Measurements from ENCODE around the gene CDC42.
"Not testable (repeated sequence)": the region's sequence is repeated elsewhere in the genome, so short reads cannot be mapped to it uniquely, and the experiment has no call there.

Gene CDC42

DNA sequence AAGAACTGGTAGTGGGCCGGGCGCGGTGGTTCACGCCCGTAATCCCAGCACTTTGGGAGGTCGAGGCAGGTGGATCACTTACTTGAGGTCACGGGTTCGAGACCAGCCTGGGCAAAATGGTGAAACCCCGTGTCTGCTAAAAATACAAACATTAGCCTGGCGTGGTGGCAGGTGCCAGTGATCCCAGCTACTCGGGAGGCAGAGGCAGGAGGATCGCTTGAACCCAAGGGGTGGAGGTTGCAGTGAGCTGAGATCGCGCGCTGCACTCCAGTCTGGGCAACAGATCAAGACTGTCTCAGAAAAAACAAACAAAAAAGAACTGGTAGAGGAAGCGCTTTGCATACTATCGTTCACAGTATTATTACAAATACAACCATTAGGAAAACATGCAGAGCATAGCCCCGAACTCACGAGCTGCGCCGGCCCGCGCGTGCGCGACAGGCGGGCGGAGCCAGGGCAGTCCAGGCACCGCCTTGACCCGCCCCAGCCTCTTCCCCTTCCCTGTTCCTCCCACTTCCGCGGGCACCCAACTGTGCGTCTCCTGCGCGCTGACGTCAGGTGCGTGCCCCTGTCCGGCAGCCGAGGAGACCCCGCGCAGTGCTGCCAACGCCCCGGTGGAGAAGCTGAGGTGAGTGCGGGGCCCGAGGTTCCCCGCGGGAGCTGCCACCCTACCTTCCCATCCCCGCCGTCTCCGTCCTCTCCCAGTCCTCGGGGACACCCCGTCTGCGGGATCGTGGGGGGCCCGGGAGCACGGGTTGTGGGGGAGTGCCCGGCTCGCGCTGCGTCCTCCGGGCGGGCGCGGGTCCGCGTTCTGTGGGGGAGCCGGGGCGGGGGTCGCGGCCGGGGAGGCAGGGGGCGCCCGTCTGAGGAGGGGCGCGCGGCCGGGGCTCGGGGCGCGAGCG is at the start of gene CDC42:
Gene CDC42, plus strand, starts transcription at position 595 of the 902 bp plus-strand sequence. CDS start 25,770 bp downstream, outside the sequence.
- DNase-seq (ENCODE audit: low read depth in 2 of 2, low spot score in 1 of 2) = peak; percentile 93 to 96

DNA sequence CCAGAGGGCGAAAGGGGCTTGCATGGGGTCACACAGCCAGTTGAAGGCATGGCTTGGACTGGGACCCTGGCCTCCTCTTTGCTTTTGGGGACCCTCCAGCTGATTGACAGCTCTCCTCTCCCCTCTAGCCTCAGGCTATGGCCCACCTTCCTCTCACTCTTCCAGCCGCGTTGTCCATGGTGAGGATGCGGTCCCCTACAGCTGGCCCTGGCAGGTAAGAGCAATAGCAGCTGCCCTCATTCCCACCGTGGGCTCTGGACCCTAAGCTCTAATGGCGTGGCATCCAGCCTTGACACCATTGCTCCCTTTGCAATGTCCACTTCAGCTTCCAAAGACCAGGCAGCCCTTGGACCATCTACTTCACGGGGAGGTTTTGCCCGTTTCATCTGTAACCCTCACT is 49.6 kb upstream of the CDC42 start:
- DNase-seq (ENCODE audit: low read depth in 2 of 2, low spot score in 1 of 2) = not testable (repeated sequence)

DNA sequence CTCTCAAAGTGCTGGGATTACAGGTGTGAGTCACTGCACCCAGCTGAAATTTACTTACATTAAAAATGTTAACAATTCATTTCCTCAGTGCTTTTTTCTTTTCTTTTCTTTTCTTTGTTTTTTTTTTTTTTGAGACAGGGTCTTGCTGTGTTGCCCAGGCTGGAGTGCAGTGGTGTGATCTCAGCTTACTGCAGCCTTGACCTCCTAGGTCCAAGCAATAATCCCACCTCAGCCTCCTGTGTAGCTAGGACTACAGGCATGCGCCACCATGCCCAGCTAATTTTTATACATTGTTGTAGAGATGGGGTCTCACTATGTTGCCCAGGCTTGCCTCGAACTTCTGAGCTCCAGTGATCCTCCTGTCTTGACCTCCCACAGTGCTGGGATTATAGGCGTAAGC is 48.5 kb upstream of the CDC42 start:
- DNase-seq (ENCODE audit: low read depth in 2 of 2, low spot score in 1 of 2) = not testable (repeated sequence)

DNA sequence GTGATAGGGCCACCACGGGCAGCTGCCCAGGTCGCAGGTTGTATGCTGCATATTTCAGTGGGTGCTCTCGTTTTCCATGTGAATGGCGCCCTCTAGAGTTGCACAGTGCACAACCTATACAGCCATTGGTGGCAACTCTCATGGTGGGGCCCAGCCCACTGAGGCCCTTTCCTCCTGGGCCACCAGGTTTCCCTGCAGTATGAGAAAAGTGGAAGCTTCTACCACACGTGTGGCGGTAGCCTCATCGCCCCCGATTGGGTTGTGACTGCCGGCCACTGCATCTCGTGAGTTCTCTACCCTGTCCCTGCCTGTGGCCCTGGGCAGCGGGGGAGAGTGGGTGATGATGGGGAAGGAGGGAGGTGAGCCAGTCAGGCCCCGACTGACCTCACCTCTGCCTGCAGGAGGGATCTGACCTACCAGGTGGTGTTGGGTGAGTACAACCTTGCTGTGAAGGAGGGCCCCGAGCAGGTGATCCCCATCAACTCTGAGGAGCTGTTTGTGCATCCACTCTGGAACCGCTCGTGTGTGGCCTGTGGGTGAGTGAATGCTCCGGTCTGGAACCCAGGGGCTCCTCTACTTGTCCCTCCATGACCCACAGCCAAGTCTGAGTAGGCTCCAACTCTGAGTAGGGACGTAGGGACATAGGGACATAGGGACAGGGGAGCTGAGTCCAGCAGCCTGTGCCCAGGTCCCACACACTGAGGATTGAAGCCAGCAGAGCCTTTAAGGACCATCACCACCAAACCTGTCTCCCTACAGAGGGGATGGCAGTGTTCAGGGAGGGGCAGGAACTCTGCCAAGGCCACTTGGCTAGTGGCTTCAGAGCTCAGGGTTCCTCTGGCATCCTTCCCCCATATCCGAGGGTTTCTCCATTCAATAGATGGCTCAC is 47.0 kb upstream of the CDC42 start:
- DNase-seq (ENCODE audit: low read depth in 2 of 2, low spot score in 1 of 2) = not testable (repeated sequence)

DNA sequence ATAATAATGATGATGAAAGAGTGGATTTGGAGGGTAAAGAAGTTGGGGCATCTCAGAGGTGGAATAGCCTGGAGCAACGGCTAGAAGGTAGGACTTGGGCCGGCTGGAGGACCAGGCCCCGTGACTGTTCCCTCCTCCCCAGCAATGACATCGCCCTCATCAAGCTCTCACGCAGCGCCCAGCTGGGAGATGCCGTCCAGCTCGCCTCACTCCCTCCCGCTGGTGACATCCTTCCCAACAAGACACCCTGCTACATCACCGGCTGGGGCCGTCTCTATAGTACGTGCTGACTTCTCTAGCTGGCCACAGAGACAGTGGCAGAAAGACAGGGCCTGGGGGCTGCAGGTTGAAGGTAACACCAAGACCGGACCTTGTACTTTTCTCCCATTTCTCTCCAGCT is 45.8 kb upstream of the CDC42 start:
- not testable (repeated sequence) for DNase-seq (ENCODE audit: low read depth in 2 of 2, low spot score in 1 of 2)

DNA sequence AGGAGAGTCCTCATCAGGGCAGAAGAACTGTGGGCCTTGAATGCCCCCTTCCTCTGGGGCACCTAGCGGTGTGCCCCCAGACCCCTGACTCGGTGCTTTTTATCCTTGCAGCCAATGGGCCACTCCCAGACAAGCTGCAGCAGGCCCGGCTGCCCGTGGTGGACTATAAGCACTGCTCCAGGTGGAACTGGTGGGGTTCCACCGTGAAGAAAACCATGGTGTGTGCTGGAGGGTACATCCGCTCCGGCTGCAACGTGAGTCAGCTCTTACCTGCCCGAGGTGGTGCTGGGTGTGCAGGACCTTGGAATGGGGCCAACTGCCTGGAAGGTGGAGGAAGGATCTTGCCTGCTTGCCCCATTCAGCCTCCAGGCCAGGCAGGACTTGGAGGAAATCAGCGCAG is 45.2 kb upstream of the CDC42 start:
- DNase-seq (ENCODE audit: low read depth in 2 of 2, low spot score in 1 of 2) = not testable (repeated sequence)

DNA sequence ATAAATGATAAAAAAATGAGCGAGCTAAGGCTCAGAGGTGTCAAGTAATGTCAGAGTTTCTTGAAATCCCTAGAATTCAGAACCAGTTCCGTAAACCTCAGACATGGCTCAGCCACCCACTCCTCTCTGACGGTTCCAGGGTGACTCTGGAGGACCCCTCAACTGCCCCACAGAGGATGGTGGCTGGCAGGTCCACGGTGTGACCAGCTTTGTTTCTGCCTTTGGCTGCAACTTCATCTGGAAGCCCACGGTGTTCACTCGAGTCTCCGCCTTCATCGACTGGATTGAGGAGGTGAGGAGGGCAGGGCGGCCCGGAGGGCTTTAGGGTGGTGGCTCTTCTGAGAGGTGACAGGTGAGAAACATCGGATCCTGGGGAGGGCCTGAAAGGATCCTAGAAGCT is 42.9 kb upstream of the CDC42 start:
- DNase-seq (ENCODE audit: low read depth in 2 of 2, low spot score in 1 of 2) = not testable (repeated sequence)

DNA sequence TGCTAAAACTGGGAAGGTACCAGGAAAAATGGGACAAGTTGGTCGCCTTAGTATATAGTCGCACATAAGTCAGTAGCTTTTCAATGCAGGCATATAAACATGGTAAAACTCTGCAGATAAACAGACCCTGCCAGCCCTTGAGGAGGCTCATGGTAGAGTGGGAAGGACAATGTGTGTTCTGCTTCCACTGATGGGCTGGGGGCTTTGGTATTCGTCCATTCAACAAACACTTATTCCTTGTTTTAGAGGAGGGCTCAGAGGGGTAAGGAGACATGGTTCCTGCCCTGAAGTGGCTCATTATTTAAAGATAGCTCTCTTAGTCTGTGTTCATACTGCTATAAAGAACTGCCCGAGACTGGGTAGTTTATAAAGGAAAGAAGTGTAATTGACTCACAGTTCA is 39.8 kb upstream of the CDC42 start:
- not testable (repeated sequence) for DNase-seq (ENCODE audit: low read depth in 2 of 2, low spot score in 1 of 2)

DNA sequence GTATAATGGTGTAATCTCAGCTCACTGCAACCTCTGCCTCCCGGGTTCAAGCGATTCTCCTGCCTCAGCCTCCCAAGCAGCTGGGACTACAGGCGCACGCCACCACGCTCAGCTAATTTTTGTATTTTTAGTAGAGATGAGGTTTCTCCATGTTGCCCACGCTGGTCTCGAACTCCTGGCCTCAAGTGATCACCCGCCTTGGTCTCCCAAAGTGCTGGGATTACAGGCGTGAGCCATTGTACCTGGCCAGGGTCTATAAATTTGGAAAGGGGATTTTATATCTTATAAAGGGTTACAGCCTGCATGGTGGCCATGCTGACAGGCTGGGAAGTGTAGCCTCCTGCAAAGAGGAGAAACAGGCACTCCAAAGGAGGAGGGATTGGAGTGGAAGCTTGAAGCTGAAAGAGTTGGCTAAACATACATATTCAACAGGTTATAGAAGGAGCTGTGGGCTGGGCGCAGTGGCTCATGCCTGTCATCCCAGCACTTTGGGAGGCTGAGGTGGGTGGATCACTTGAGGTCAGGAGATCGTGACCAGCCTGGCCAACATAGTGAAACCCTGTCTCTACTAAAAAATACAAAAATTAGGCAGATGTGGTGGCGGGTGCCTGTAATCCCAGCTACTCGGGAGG is 37.8 kb upstream of the CDC42 start:
- not testable (repeated sequence) for DNase-seq (ENCODE audit: low read depth in 2 of 2, low spot score in 1 of 2)

DNA sequence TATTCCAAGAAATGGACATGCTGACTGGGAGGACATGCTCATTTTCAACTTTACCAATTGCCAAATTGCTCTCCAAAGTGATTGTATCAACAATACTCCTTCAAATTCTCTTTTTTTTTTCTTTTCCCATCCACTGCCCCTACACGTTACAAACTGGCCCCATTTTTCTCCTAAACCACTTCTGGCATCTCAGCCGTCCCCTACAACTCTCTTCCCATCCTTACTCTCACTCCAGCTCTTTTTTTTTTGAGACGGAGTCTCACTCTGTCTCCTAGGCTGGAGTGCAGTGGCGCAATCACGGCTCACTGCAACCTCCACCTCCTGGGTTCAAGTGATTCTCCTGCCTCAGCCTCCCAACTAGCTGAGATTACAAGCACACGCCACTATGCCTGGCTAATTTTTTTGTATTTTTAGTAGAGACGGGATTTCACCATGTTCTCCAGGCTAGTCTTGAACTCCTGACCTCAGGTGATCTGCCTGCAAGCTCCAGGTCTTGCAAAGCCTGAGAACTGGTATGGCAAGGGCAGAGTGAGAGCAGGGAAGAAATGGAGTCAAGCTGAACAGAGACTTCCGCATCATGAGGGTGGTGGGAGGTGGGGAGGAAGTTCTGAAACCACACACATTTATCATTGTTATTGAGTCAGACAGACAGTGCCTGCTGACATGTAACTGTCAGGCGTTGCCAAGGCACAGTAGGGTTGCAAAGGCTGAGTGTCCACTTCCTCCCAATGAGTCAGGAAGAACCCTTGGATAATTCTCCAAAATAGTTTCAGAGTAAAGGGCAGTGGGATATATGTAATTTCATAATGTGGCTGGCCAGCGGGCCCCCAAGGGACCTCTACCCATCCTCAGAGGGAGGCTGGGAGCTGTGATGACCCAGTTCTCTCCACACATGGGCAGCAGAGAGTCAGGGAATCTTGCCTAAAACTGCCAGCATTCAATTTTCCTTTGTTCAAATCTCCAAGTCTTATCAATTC is 33.6 kb upstream of the CDC42 start:
- peak in 1 of 2 donors; percentile 33 for DNase-seq (ENCODE audit: low read depth in 2 of 2, low spot score in 1 of 2)

DNA sequence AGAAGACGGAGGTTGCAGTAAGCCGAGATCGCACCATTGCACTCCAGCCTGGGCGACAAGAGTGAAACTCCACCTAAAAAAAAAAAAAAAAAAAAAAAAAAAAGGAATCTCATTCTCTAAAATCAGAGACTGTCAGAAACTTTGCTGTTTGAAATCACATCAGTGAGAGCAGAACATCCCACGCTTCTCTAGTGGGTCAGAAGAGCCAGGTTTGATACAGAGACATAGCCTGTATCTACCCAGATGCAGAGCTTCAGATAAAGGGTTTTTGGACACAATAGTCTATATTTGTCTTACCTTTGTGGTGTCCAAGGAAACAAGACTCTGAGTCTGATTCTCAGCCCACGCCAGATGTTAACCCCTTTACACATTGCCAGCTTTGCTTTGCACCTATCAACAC is 31.4 kb upstream of the CDC42 start:
- DNase-seq (ENCODE audit: low read depth in 2 of 2, low spot score in 1 of 2) = no peak

DNA sequence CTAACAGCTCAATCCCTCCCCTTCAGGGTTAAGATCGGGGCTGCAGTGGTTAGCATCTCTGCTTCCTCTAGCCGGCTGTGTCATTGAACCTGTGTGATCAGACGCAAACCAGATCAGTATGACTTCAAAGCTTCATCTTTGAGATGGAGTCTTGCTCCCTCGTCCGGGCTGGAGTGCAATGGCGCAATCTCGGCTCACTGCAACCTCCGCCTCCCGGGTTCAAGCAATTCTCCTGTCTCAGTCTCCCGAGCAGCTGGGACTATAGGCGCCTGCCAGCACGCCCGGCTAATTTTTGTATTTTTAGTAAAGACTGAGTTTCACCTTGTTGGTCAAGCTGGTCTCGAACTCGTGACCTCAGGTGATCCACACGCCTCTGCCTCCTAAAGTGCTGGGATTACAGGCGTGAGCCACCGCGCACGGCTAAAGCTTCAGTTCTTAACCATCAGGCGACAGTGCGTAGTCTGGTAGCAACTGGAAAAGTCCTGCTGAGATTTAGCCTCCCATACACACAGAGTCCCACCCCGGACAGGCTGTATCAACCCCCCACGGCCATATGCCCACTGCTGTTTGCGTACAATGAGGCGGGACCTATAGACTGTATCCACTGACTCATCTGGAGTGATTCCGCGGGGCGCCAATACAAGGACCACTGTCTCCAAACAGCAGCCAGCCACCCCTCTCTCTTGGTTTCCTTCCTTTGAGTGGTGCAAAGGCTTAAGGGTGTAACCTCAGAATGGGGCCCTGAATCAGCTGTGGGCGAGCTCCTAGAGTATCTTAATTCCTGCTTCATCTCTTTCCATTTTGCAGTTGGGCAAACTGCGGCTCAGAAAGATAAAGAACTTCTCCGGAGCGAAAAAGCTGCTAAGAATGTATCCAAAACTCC is 27.8 kb upstream of the CDC42 start:
- DNase-seq (ENCODE audit: low read depth in 2 of 2, low spot score in 1 of 2) = peak in 1 of 2 donors; percentile 59

DNA sequence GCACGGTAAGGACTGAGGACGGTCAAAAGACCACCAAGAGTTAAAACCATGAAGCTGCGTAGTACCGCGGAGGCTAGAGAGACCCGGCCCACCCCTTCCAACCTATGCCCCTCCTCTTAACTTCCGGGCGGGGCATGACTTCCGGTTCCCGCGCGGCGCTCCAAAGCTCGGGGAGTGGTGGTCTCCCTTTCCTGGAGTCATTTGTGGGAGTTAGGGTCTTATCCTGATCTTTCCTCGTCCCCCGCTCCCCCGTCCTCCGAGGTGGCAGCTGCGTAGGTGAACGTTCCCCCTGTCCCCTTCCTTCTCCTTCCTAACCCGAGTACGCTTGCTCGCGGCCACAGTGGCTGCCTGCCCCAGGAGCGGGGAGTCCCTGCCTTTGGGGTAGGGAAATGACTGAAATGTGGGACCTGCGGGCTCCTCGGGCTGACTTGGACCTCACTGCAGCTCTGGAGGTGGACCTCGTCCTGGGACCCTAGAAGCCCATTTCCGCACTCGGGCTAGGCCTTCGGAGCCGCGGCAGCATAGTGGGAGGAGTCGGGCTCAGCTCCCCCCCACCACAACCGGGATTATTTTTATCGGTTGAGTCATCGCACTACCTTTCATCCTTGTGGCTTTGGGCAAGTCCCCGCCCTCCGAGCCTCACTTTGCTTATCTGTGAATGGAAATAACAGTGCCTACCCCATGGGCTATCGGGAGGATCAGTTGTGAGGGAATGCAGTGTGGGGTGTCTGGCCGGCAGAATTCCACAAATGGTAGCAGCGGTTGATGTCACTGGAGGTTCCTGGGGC is 26.9 kb upstream of the CDC42 start:
- DNase-seq (ENCODE audit: low read depth in 2 of 2, low spot score in 1 of 2) = peak; percentile 75 to 81

DNA sequence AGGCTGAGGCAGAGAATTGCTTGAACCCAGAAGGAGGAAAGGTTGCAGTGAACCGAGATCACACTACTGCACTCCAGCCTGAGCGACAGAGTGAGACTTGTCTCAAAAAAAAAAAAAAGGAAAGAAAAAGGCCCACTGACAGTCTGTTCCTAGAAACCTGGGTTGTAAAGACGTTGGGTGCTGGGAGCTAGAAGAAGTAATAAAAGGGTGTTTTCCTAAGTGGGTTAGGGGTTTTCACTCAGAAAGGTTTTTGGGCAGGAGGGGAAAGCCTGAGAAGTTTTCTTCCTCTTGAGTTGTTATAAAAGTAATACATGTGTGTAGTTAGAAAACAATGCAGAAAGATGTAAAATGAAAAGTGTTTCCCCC is 25.6 kb upstream of the CDC42 start:
- DNase-seq (ENCODE audit: low read depth in 2 of 2, low spot score in 1 of 2) = no peak

DNA sequence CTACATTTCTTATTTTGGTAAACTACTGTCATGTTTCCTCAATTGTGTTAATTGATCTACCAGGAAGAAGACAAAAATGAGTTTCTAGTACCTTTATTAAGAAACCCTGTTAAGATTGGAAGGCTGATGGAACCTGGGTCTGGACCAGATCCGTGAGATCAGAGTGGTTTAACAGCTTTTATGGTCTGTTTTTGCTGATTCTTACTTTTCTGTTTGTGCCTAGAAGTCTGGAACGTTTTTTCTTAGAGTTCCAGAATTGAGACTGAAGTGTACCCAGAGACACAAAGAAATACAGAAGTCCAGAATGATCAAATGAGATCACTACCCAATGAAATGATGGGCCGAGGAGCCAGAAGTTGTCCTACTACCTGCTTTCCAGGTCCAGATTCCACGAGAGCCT is 22.5 kb upstream of the CDC42 start:
- no peak for DNase-seq (ENCODE audit: low read depth in 2 of 2, low spot score in 1 of 2)

DNA sequence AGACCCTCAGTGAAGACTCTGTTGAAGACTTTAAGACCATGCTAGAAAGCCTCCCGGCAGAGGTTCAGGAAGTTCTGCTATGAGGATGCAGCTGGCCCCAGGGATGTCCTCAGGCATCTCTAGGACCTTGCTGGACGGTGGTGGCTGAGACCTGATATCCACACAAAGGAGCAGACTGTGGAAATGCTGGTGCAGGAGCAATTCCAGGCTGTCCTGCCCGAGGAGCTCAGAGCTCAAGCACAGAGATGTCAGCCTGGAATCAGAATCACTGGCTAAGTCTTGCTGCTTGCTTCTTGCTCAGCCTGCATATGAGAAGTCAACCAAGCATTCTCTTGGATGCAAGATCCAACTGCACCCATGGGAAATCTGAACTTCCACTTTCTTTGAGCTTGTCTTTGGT is 22.0 kb upstream of the CDC42 start:
- no peak for DNase-seq (ENCODE audit: low read depth in 2 of 2, low spot score in 1 of 2)

DNA sequence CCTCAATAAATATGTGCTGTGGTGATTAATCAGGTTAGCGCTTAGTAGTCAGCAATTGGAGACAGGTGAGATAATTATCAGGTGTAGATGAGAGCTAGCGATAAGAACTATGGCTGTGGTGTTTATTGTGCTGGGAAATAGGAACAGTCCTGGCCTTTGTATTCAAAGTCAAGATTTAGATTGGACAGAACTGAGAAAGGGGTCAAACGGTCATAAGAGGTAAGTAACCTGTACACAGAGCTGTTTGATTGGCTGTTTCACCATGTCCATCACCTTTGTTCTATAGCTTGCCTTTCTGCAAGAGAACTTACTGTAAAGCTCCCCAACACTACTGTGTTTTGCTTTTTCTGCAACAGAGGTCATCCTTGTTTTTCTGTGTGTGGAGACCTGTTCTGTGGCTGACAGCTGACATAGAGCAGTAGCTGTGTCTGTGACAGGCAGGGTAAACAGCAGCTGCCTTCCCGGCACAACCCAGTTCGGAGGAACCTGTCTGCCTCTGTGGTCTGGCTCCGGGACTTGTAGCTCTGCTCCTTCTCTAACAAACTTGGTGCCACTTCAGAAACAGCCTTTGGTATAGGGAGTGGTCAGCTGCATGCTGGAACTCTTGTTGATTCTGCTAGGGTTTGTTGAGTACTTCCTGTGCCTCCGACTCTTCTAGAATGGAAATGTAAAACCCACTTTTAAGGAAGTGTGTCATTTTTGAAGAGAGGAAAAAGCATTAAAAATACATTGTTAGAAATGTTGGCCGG is 21.1 kb upstream of the CDC42 start:
- DNase-seq (ENCODE audit: low read depth in 2 of 2, low spot score in 1 of 2) = no peak

DNA sequence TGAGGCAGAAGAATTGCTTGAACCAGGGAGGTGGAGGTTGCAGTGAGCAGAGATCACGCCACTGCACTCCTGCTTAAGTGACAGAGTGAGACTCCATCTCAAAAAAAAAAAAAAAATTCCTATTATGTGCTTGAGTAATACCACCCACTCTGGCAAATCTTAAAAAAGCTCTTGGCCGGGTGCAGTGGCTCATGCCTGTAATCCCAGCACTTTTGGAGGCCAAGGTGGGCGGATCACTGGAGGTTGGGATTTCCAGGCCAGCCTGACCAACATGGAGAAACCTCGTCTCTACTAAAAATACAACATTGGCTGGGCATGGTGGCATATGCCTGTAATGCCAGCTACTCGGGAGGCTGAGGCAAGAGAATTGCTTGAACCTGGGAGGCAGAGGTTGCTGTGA is 17.7 kb upstream of the CDC42 start:
- DNase-seq (ENCODE audit: low read depth in 2 of 2, low spot score in 1 of 2) = not testable (repeated sequence)
